Esophagus squamous epithelium (tissue), 4 donors: Measurements from ENCODE around the gene RASGRF1.

Source experiments
- CTCF ChIP-seq, 6 experiments: fragments of 450-650 bp in 4 of 6; fragments of 200-600 bp in 2 of 6; sonication (generic) in 2 of 6; IDR thresholded peaks; one replicate each; pipeline ENCODE4 v1.5.1; 2016 to 2019; ENCODE audit warnings: antibody characterized with exemption in 6 of 6, mild to moderate bottlenecking in 4 of 6, moderate library complexity in 4 of 6
- POLR2A ChIP-seq, 4 donors: fragments of 450-650 bp; IDR thresholded peaks; one replicate each; pipeline ENCODE4 v1.6.1; 2017; ENCODE audit warnings: antibody characterized with exemption in 4 of 4, mild to moderate bottlenecking in 4 of 4, moderate library complexity in 3 of 4

DNA sequence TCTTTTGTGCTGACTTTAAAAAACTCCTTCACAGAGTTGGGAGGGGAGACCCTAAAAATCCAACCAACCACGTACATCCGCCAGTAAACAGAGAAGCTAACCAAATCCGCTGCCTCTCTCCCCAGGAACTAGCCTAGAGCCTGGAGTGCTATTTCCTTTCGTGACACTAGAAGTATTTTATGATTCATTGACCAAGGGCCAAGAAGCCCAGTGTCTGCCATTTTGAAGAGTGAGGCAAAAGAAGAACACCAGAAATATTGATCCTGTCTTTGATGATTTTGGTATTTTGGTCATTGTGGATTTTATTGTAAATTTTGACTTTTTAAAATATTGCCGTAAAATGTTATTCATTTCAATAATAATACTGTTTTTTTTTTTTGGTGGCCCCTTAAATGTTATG, 135.2 kb downstream of the RASGRF1 start:
- TF ChIP-seq POLR2A (IDR thresholded peaks at IDR 0.05) = no peak
- no peak for TF ChIP-seq CTCF (IDR thresholded peaks at IDR 0.05)
